Smooth muscle cell (in vitro differentiated cells): ENCODE data around the gene INSC. TPM values are rescaled to one million over a fixed set of nuclear protein-coding genes. Genes with fewer than 3 reads are reported as not detected.

ENCODE experiments used
- DNase-seq: peaks from one replicate; lab custom pipeline; 2025; ENCODE audit not compliant: unreplicated experiment; lab: John Stamatoyannopoulos, UW
- H2AFZ ChIP-seq: fragments of 200-600 bp; sonication (generic); 2 replicates; pipeline ENCODE4 v1.6.0; 2016; ENCODE audit warnings: antibody characterized with exemption, low read depth, mild to moderate bottlenecking
- H3F3A ChIP-seq: fragments of 200-600 bp; sonication (generic); 2 replicates; pipeline ENCODE4 v1.6.0; 2017; ENCODE audit warnings: antibody characterized with exemption, low read depth
- H3K27ac ChIP-seq: fragments of 200-600 bp; sonication (generic); 2 replicates; pipeline ENCODE4 v1.5.1; 2016; ENCODE audit warnings: low read depth, mild to moderate bottlenecking
- H3K27me3 ChIP-seq: fragments of 200-600 bp; sonication (generic); 2 replicates; pipeline ENCODE4 v1.6.1; 2016; ENCODE audit warnings: low read depth, mild to moderate bottlenecking
- H3K36me3 ChIP-seq: fragments of 200-600 bp; sonication (generic); 2 replicates; pipeline ENCODE4 v1.5.1; 2016; ENCODE audit warnings: low read depth
- H3K4me1 ChIP-seq: fragments of 200-600 bp; sonication (generic); 2 replicates; pipeline ENCODE4 v1.5.1; 2016; ENCODE audit warnings: low read depth
- H3K4me2 ChIP-seq: fragments of 200-600 bp; sonication (generic); 2 replicates; pipeline ENCODE4 v1.6.0; 2016; ENCODE audit warnings: mild to moderate bottlenecking
- H3K4me3 ChIP-seq: fragments of 200-600 bp; sonication (generic); 2 replicates; pipeline ENCODE4 v1.5.1; 2016; ENCODE audit warnings: mild to moderate bottlenecking
- H3K79me2 ChIP-seq: fragments of 200-600 bp; sonication (generic); 2 replicates; pipeline ENCODE4 v1.6.0; 2016; ENCODE audit warnings: low read depth, mild to moderate bottlenecking
- H3K9ac ChIP-seq: fragments of 200-600 bp; sonication (generic); 2 replicates; pipeline ENCODE4 v1.6.0; 2016; ENCODE audit warnings: low read depth
- H3K9me3 ChIP-seq: fragments of 200-600 bp; sonication (generic); replicated peaks from 2 replicates; pipeline ENCODE4 v1.5.1; 2016; ENCODE audit warnings: low read depth
- H4K20me1 ChIP-seq: fragments of 200-600 bp; sonication (generic); 2 replicates; pipeline ENCODE4 v1.6.0; 2016; ENCODE audit warnings: low read depth
- CTCF ChIP-seq: fragments of 200-600 bp; sonication (generic); IDR thresholded peaks from 2 replicates; pipeline ENCODE4 v1.5.1; 2017; ENCODE audit warnings: borderline replicate concordance, mild to moderate bottlenecking, antibody characterized with exemption; ENCODE audit not compliant: insufficient read depth, poor library complexity, severe bottlenecking
- WGBS: methylation state at CpG from one replicate; pipeline ENCODE4 v1.1.7; 2016; ENCODE audit warnings: low lambda C conversion rate; 5-methylcytosine and 5-hydroxymethylcytosine counted together
- polyA plus RNA-seq: library from polyadenylated mRNA; unstranded; fragments of >200 nt; fragmentation: Nextera tagmentation; extraction: Ambion mirVana; gene quantifications from 2 replicates; pipeline ENCODE4 v1.2.1, GENCODE V29; 2016
- total RNA-seq: library from RNA; depleted of rRNA; stranded (reverse); fragments of >200 nt; gene quantifications from 2 replicates; pipeline ENCODE4 v1.2.3, GENCODE V29; 2014

The INSC gene
- total and polyA plus RNA-seq, 2 experiments from 2014 or later: not detected

DNA sequence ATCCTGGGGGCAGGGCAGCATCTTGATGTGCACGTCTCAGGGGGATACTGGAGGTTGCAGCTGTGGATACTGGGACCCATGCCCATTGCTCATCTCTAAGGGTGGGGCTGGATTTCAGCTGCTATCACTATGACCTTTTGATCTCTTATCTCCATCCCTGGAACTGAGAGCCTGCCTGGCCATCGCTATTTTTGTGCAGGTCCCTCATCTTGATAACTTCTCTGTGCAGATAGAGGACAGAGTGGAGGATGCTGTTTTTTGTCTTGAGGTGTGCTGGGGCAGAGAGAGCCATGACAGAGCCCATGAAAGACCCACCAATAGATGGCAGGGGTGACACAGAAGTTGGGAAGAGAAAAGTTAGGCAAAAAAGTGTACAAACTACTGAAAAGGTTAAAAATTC is 5.1 kb upstream of the INSC start:
- no peak overlapping the region for H2AFZ ChIP-seq
- no peak overlapping the region for H3K4me3 ChIP-seq
- H4K20me1 ChIP-seq: no peaks in the 10 kb centered on the region
- DNase-seq: no peak
- H3K9me3 ChIP-seq: no peaks in the 10 kb centered on the region
- no peaks in the 10 kb centered on the region for H3K36me3 ChIP-seq
- H3K4me2 ChIP-seq: no peak overlapping the region
- peaks cover 8% of the 10 kb centered on the region for H3K4me1 ChIP-seq
- H3F3A ChIP-seq: no peaks in the 10 kb centered on the region
- H3K27me3 ChIP-seq: peaks cover 10% of the 10 kb centered on the region
- 93% methylated on average over 2 of the region's 2 CpGs for WGBS
- H3K9ac ChIP-seq: no peak overlapping the region
- no peaks in the 10 kb centered on the region for H3K79me2 ChIP-seq
- TF ChIP-seq CTCF: no peak
- no peak overlapping the region for H3K27ac ChIP-seq

- no peak for TF ChIP-seq CTCF
- H2AFZ ChIP-seq: no peak overlapping the region
- no peak overlapping the region for H3K4me3 ChIP-seq
- H3K79me2 ChIP-seq: no peaks in the 10 kb centered on the region
- no peak for DNase-seq
- H4K20me1 ChIP-seq: no peaks in the 10 kb centered on the region
- WGBS: 96% methylated on average over 3 of the region's 3 CpGs
- H3K9ac ChIP-seq: no peak overlapping the region
- H3K4me2 ChIP-seq: no peak overlapping the region
- peaks cover 25% of the 10 kb centered on the region for H3K27me3 ChIP-seq
- no peak overlapping the region for H3K27ac ChIP-seq
- no peaks in the 10 kb centered on the region for H3K36me3 ChIP-seq
- H3K4me1 ChIP-seq: peaks cover 8% of the 10 kb centered on the region
- H3K9me3 ChIP-seq: no peaks in the 10 kb centered on the region
- no peaks in the 10 kb centered on the region for H3F3A ChIP-seq
These were observed 3.5 kb upstream of the INSC start for GRCh38 chr11:15111215-15111614.

GRCh38 chr11:15112131-15112541 is 2.6 kb upstream of the INSC start:
- Histone ChIP-seq H3K27ac (no peak overlapping the region), H3K9me3 (no peaks in the 10 kb centered on the region), H3K4me3 (no peak overlapping the region), H3K79me2 (no peaks in the 10 kb centered on the region), H4K20me1 (no peaks in the 10 kb centered on the region), H3K27me3 (peaks cover 29% of the 10 kb centered on the region), H3K4me2 (no peak overlapping the region), H3K36me3 (no peaks in the 10 kb centered on the region), H3K4me1 (no peaks in the 10 kb centered on the region), H3K9ac (no peak overlapping the region), H2AFZ (no peak overlapping the region), H3F3A (no peaks in the 10 kb centered on the region)
- TF ChIP-seq CTCF: no peak
- DNase-seq: no peak
- WGBS: 79% methylated on average over 8 of the region's 8 CpGs

DNA sequence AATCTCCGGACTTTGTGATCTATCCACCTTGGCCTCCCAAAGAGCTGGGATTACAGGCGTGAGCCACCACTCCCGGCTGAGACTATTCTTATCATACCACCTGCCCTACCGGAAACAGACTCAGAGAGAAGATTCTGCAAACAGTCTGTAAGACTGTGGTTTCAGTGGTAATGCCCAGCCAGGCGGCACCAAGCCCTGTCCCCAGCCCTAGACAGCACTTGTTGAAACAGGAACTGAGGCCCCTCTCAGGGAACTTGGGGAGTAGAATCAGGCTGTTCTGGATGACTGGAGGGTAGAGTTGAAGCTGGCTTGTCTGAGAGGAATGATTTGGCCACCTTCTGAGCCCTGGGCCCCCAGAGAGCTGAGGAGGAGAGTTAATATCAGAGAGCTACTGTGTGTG is 1.3 kb upstream of the INSC start:
- Histone ChIP-seq H3K4me2 (no peak overlapping the region), H3K27ac (no peak overlapping the region), H3K4me3 (no peak overlapping the region), H3K36me3 (no peaks in the 10 kb centered on the region), H3F3A (no peaks in the 10 kb centered on the region), H2AFZ (no peak overlapping the region), H3K9me3 (no peaks in the 10 kb centered on the region), H3K9ac (no peak overlapping the region), H3K4me1 (no peaks in the 10 kb centered on the region), H3K27me3 (peaks cover 41% of the 10 kb centered on the region), H3K79me2 (no peaks in the 10 kb centered on the region), H4K20me1 (no peaks in the 10 kb centered on the region)
- no peak for TF ChIP-seq CTCF
- DNase-seq: no peak
- WGBS: 70% methylated on average over 5 of the region's 5 CpGs
